GM21737 (cell line): Measurements from ENCODE around the gene TXLNB.

Source experiments
- ATAC-seq: cut with Tn5 transposase; IDR thresholded peaks from one replicate; pipeline ENCODE4 v1.9.1; 2021; ENCODE audit warnings: mild to moderate bottlenecking, moderate library complexity; ENCODE audit not compliant: unreplicated experiment

The TXLNB gene

DNA sequence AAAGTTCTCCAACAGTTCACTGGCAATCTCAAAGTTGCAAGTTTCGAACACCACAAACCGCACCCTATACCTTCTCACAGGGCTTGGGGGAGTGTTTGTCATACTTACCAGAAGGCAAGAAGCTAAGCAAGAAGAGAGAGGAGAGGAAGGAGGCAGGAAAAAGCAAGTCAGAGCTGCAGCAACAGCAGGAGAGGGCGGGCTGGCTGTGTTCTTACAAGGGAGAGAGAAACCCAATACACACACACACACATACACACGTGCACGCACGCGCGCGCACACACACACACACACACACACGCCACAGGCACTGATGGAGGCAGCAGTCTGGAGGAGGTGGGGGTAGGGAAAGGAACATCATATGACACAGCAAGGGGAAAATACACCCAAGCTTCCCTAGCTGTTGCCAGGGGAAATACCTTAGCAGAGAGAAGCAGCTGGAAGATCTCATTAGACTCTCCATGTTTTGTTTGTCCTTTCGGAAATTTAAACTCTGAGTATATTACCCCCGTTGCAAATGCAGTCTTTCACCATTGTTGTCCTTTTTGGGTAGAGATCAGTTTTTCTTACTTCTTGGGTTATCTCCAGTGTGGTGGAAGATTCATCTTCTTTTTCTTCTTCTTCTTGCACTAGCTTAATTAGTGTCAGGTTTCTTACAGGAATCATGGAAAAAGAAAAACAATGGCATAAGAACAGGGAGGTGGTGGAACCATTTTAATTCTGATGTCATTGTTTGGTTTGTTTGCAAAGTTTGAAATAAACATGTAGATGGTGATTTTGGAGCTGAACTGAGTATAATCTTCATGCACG is at the start of gene TXLNB:
TSS of gene TXLNB (minus strand) at position 186 of the 807 bp plus-strand sequence. CDS start 3,099 bp downstream, outside the sequence.
- ATAC-seq = peak; percentile 67

DNA sequence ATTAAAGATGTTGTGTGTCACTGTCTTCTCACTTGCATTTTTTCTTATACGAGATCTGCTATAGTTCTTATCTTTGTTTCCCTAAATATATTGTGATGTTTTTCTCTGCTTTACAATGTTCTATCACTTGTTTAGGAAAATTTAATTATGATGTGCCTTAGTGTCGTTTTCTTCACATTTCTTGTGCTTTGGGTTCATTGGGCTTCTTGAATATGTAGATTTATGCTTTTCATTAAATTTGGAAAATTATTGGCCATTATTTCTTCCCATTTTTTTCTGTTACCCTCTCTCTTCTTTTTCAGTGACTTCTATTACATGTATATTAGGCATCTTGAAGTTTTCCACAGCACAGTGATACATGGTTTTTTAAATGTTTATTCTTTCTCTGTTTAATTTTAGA is 49.3 kb upstream of the TXLNB start:
- ATAC-seq = no peak

DNA sequence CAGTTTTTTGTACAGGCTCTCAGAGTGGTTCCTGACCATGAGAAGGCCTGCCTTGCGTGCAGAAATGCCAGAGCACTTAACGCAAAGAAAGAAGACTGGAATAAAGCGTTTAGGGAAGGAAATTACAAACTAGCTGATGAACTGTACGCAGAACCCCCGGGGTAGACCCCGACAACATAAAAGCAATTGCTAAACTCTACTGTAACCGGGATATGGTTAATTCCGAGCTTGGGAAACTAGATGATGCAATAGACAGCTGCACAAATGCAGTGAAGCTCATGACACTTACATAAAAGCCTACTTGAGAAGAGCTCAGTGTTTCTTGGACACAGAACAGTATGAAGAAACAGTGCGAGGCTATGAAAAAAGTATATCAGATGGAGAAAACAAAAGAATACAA is 47.0 kb upstream of the TXLNB start:
- no peak for ATAC-seq

DNA sequence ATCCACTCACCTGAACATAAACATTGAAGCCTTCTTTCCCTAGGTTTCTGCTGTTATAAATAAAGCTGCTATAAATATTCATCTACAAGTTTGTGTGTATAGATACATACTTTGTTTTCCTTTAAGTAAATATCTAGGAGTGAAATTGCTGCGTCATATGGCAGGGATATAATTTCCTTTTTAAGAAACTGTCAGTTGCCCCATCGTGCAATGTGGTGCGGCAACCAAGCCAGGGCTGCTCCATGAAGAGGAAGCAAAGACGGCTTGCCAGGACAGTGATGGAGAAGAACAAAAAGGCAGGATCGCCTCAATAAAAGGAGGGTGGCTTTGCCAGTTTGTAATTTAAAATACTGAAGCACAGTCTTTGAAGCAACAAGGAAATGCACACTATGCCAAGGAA is 46.0 kb upstream of the TXLNB start:
- no peak for ATAC-seq

DNA sequence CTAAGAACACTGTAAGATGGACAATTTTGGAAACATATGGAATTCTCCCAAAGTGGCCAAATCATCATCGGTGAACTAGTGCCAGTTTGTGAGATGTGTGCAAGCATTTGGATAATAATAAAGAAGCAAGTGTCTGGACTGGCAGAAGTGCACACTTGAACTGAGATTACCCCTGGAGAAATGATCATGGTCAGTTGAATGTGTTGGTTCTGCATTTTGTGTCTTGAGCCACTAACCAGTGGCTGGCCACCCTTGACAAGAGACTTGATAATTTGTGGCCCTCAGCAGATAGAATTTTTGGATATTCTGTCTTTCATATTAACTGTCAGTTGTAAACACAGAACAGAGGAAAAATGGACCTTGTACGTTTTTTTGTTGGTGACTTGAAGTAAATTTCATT is 45.2 kb upstream of the TXLNB start:
- no peak for ATAC-seq

DNA sequence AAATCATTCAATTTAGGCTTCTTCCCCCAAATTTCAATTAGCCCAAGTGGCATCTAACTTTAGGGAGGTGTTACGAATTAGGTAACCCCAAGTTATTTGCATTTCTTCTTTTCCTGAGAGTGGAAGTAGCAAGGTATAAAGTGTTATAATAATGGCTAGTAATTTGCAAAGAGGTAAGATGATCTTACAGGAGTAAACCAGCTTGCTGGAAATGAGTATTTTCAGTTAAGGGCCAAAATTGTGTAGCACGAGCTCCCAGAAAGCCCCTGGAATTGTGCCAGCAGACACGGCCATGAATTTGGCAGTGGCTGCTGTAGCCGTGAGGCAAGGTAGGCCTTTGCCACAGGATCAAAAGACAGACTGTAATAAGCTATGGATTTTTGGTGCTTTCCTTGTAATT is 44.7 kb upstream of the TXLNB start:
- ATAC-seq = no peak

DNA sequence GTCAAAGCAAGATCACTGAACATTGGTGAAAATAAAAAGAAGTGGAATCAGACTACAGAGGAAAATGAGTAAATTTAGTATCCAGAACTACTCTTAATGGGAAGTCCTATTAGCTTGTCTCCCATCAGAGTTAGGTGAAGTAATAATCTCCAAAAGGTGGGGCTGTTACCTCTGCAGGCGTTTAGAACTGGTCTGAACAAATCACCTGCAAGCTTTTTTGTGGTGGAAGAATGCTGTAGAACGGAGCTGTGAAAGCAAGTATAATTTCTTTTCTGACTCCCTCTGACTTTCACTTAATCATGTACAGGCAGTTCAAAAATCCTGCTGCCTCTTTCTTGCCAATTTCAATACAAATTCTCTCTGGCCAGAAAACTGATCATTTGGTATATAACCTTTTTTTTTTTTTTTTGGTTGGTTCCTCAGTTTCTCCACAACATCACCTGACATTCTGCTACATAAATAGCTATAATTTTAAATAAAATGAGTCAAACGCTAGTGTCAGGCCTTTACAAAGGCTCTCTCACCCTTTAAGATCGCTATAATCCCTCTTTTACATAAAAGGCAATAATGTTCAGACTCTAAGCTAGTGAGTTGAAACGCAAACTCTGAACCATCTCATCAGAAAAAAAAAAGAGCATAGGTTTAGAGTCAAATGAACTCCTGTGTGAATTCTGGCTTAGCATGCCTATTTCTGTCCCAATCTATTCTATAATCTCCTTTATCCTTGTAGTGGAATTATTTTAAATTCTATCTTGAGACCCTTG is 43.8 kb upstream of the TXLNB start:
- ATAC-seq = no peak

DNA sequence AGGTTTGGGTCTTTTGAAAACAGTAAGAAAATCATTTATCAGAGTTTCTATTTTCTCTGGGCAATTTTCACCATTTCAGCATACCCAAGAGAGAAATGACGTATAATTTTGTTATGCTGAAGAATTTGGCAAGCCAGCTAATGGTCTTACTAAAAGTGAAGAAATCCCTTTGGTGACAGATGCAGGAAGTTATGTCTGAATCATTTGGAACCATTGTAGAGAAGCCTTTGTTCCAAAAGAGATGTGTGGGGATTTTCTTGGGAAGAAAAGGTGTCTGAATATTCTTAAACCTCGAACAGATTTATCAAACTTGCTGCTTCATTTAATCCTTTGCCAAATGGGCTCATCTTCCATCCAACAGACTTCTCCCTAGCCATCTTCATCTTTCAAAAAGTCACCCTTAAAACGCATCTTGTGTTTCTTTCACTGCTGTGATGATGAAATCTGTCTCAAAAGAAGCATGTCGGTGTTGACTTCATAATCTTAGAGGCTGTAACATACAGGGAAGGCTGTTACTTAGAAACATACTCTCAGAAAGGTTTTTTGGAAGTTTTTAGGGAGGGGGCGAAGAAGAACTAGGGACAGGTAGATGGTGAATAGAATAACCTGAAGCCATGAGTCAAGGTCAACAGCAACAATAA is 43.1 kb upstream of the TXLNB start:
- no peak for ATAC-seq

DNA sequence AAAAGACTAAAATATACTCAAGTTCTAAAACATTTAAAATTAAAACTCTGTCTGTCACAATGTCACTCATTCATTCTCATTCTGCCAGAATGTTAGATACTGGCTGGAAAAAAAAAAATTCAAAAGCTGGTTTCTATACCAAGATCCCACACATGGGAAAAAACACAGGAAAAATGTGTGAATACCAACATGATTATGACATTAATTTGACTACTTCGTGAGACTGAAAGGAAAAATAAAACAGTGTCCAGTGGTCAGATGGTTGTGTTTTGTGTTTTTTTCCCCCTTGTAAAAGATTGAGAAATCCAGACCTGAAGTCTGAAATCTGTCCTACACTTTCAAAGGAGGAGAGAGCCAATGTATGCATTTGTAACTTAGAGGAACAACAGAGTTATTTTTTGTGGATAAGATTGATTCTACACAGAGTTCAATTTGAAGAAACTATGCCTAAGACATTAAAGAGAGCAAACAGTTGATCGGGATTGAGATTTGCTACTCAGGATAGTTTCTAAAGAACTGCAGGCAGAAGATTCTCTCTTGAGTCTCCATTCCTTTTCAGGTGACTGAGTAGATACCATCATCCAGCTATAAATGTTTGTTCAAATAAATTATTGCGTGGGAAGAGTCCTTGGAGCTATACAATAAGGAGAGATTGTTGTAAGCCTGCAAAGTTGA is 39.2 kb upstream of the TXLNB start:
- ATAC-seq = no peak

DNA sequence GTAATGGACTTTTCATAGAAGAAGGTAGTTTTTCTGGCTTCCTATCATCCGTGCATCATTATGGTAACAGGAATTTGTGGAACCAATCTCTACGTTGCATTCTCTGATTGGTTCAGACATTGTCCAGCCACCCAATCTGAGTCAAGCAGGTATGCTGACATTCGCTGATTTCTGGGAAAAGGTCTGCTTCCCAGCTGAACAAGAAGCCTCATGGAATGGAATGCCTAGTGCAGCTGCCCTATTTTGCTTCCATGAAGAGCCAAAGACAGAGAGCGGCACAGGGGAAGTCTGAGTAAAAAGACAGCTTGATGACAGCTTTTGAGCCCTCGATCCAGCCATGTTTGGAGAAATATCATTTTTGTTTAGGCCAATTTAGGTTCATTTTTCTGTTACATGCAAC is 38.5 kb upstream of the TXLNB start:
- no peak for ATAC-seq

DNA sequence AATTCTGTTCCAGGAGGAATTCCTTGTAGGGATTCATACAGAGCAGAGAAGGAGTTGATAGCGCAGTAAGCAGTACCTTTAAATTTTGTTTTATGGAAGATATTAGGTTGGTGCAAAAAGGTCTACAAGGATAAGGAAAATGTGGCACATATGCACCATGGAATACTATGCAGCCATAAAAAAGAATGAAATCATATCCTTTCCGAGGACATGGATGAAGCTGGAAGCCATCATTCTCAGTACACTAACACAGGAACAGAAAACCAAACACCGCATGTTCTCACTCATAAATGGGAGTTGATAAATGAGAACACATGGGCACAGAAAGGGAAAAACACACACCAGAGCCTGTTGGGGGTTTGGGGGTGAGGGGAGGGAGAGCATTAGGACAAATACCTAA is 37.4 kb upstream of the TXLNB start:
- no peak for ATAC-seq

DNA sequence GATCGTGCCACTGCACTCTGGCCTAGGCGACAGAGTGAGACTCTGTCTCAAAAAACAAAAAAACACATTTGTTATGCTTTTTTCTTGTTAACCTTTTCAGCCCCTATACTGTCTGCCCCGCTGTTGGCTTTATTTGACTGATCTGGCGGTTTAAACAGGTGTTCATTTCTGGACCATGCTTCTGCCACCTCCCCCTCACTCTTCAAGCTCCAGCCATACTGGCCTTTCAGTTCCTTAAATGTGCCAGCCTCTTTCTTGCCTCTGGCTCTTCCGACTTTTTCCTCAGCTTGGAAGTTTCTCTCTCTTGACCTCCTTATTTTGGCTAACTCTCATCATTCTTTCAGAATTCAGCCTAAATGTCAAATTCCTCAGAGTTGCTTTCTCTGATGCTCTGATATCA is 35.2 kb upstream of the TXLNB start:
- ATAC-seq = peak; percentile 54

DNA sequence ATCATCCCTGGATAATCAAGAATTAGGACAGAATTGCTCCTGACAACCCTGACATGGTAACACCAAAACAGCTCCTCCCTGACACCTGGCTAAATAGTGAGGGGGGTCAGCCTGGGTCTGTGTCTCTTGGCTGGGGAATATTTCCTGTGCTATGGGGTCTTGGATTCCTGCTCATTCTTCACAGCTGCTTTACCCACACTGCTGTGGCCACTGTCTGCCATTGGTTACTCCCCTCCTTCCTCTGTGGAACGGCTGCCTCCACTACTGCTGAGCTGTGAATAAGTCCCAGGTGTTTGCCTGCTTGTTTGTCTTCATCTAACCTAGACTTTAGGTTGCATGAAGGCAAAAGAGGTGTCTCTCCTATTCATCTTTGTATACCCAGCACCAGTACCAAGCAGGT is 33.9 kb upstream of the TXLNB start:
- no peak for ATAC-seq

DNA sequence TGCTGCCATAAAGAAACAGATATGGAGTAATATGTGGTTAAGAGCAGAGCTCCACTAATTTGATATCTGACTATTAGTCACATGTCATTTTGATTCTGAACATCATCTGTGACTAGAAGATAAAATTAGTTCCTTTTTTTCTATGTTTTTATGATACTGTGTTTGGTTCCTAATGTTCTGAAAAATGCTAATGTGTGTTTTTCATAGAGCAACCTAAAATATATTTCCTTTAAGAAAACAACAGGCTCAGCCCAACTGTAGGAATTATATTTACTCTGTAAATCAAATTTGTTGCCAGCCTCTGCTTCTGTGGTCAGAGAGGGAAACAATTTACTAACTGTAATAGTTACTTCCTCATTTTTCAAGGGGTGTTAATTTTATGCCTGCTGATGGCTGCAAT is 33.3 kb upstream of the TXLNB start:
- ATAC-seq = no peak

DNA sequence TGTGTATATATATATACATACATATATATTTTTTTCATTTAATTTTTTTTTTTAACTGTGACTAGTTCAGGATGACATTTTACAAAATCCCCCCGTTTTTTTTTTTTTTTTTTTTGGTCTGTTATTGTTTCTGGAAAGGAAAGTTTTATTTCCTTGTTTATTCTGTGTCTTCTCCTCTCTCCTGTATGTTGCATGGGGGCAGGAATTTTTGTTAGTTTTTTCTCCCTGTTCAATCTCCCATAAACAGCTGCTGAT is 32.4 kb upstream of the TXLNB start:
- ATAC-seq = no peak

DNA sequence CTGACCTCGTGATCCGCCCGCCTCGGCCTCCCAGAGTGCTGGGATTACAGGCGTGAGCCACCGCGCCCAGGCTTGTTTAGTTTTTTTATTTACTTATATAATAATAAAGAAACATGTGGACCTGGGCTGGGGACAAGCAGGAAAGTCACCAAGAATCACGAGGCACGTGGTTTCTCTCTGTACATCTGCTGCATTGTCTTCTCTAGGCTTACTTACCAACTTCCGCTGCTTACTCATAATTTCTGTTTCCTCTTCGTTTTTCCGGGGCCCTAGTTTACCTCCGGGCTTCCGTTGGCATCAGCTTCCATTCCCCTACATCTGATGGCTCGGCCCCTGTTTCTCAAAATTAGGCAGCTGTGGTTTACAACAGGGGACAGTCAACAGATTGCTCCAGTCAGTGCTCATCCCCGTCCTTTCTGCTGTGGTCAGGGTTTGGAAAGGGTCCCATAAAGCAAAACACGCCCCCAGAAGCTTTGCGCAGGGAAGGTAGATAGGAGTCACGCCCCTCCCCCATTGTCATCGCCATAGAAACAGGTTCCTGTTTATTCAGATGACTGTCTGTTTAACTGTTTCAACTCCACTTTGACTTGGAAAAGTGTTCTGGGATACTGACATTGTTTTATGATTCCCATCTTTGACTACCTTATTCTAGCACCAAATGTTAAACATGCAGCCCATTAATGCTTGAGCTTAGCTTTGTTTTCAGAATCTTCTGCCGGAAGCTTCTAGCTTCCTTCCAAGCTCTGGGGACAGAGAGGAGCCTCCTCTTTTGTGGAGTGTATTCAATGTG is 31.9 kb upstream of the TXLNB start:
- no peak for ATAC-seq

DNA sequence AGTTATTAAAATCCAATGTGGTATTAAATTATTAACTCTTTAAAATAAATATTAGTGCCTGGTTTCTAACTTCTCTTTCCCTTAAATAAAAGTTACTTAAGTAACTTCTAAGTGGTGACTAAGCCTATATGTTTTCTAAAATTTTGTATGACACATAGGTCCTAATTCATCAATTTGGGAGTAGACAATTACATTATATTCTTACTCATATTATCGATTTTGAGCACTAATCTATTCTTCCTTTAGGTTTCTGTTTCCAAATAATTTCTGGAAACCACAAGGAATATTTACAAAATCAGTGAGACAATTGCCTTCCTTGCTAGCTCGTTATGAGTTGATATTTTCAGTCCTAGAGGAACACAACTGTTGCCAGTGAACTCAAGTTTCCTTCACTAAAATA is 28.3 kb upstream of the TXLNB start:
- no peak for ATAC-seq

DNA sequence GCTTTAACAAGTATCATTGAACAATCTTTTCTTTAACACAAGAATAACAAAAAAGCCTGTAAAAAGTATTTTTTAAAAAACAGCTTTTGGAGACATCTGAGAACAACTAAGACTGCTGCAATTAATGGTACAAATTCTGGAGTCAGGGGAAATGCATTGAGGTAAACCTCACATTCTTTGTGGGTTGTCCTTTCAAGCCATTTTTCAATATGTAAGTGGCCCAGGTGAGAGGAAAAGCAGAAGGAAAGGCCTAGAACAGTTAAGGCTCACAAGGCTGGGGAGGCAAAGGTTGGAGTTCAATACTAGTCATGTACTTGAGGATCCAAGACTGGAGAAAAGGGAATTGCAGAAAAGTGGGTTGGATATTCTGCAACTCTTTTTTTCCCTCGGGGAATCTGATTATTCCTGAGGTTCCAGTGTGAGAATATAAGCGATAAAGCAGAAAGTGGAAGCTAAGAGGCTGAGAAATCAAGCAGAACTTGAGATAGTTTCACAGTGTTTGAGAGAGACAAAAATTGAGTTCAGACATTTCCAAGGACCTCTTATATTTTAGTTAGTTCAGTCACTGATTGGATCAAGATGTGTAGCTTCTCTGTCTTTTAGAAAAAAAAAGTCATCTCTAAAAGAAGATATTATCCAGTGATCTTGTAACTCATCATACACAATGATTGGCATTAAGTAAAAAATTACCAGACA is 25.0 kb upstream of the TXLNB start:
- no peak for ATAC-seq

DNA sequence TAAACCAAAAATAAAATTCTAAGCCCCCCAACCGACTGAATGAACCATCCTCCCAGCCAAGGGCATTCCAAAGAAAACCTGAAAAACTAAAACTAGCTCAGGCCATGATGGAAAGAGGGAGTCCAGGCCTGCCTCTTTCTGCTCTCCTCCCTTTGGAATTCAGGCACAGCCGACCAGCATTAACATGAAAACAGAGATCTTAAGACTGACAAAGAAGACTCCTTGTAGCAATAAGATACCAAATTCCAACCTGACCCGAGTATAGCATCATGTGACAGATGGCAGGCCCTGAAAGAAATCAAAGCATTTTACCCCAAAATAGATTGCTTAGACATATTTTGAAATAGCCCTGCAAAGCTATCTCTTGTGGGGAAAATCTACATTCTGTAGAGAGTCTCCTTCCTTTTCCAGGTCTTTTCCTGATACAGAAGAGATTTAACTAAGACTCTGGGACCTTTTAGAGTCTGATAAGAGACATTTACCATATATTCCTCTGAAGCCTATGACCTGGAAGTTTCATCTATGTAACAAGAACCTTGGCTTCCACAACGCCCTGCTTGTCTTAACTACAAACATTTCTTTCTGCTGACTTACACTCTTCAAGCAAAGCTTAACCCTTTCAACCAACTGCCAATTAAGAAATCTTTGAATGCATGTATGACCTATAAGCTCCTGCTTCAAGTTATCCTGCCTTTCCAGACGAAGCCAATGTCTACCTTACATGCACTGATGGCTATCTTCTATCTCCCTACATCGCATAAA is 22.2 kb upstream of the TXLNB start:
- no peak for ATAC-seq

DNA sequence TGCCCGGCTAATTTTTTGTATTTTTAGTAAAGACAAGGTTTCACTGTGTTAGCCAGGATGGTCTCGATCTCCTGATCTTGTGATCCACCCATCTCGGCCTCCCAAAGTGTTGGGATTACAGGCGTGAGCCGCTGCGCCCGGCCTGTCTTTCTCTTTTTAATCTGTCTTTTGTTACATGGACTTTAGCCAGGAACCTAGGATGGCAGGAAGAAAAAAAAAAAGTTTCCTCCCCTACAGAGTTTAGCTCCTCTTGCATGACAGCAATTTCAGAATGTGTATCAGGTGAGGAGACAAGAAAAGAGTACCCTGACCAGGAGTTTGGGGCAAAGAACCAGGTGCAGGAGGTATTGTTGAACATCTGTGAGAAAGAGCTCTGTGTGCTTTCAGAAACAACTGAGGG is 21.4 kb upstream of the TXLNB start:
- no peak for ATAC-seq
